ENCODE data around the gene AGAP1. TPM values are rescaled to one million over a fixed set of nuclear protein-coding genes. Genes with fewer than 3 reads are reported as not detected.

AGAP1 gene
- total and polyA plus RNA-seq, 4 donors = 2.0 to 8.5 (median 5.4) TPM

- Histone ChIP-seq H3K9me3 (ENCODE audit: control insufficient read depth in 4 of 4, low read length in 3 of 4) (no peaks in the 10 kb centered on the region), H3K27me3 (ENCODE audit: control insufficient read depth in 4 of 4, insufficient read depth in 4 of 4, low read length in 3 of 4) (peaks cover 0 to 38% (median 32%) of the 10 kb centered on the region in 4 donors), H3K4me3 (ENCODE audit: low read depth in 1 of 3, low read length in 3 of 3) (no peak overlapping the region), H3K4me1 (ENCODE audit: control insufficient read depth in 4 of 4, insufficient read depth in 4 of 4, low read length in 3 of 4) (peaks cover 2 to 14% (median 9%) of the 10 kb centered on the region in 4 donors), H3K27ac (ENCODE audit: low read depth in 1 of 2, low read length in 2 of 2) (no peak overlapping the region), H3K36me3 (ENCODE audit: control insufficient read depth in 4 of 4, insufficient read depth in 3 of 4, low read depth in 1 of 4, low read length in 3 of 4) (no peaks in the 10 kb centered on the region), H3K9ac (ENCODE audit: low read depth in 1 of 2, low read length in 2 of 2) (no peak overlapping the region)
- 4% methylated on average over 62 of the region's 62 CpGs for WGBS
- DNase-seq (ENCODE audit: low spot score) = no peak
- TF ChIP-seq RXRA (IDR thresholded peaks at IDR 0.05) (no peak), YY1 (IDR thresholded peaks at IDR 0.05) (no peak), HNF4G (IDR thresholded peaks at IDR 0.05) (no peak), MAX (IDR thresholded peaks at IDR 0.05) (no peak), FOXA1 (IDR thresholded peaks at IDR 0.05) (no peak), RAD21 (IDR thresholded peaks at IDR 0.05) (no peak), ZBTB33 (IDR thresholded peaks at IDR 0.05) (no peak), NR2F2 (IDR thresholded peaks at IDR 0.05) (no peak), GABPA (IDR thresholded peaks at IDR 0.05 in 1 of 2, conservative IDR thresholded peaks at IDR 0.05 in 1 of 2) (no peak)
Observed at GRCh38 chr2:236173036-236173728, 679.3 kb downstream of the AGAP1 start.

- TF ChIP-seq REST (IDR thresholded peaks at IDR 0.05) (no peak), EGR1 (IDR thresholded peaks at IDR 0.05; ENCODE audit: low read depth in 2 of 2) (no peak)
- Histone ChIP-seq H3K4me1 (ENCODE audit: control insufficient read depth in 4 of 4, insufficient read depth in 4 of 4, low read length in 3 of 4) (peaks cover 9 to 16% (median 12%) of the 10 kb centered on the region in 4 donors), H3K36me3 (ENCODE audit: control insufficient read depth in 4 of 4, insufficient read depth in 3 of 4, low read depth in 1 of 4, low read length in 3 of 4) (no peaks in the 10 kb centered on the region), H3K9ac (ENCODE audit: low read depth in 1 of 2, low read length in 2 of 2) (no peak overlapping the region), H3K27ac (ENCODE audit: low read depth in 1 of 2, low read length in 2 of 2) (no peak overlapping the region), H3K4me3 (ENCODE audit: low read depth in 1 of 3, low read length in 3 of 3) (no peak overlapping the region), H3K9me3 (ENCODE audit: control insufficient read depth in 4 of 4, low read length in 3 of 4) (no peaks in the 10 kb centered on the region), H3K27me3 (ENCODE audit: control insufficient read depth in 4 of 4, insufficient read depth in 4 of 4, low read length in 3 of 4) (peaks cover 0 to 43% (median 33%) of the 10 kb centered on the region in 4 donors)
- 5% methylated on average over 23 of the region's 23 CpGs for WGBS
- no peak for DNase-seq (ENCODE audit: low spot score)
Observed at GRCh38 chr2:236173729-236174607, 680.1 kb downstream of the AGAP1 start.

Measured in liver (tissue), 9 donors.